ENCODE measurements around the gene MYMX. TPM values are rescaled to one million over a fixed set of nuclear protein-coding genes. Genes with fewer than 3 reads are reported as not detected.
"Not testable (repeated sequence)": the region's sequence is repeated elsewhere in the genome, so short reads cannot be mapped to it uniquely, and the experiment has no call there.

Gene MYMX
- total RNA-seq, 2 experiments from 2014 or later = not detected

GRCh38 chr6:44194326-44194725 is 22.4 kb upstream of the MYMX start:
- ATAC-seq (ENCODE audit: poor library complexity) = no peak
- H3K27me3 ChIP-seq (ENCODE audit: control insufficient read depth in 1 of 2, insufficient read depth in 2 of 2, low read length in 2 of 2) = no peaks in the 10 kb centered on the region
- Mint-ChIP-seq H3K36me3 (ENCODE audit: low read depth) (no peaks in the 10 kb centered on the region), H3K27me3 (no peaks in the 10 kb centered on the region), H3K27ac (no peak overlapping the region), H3K4me1 (ENCODE audit: low read depth) (no peaks in the 10 kb centered on the region), H3K9me3 (no peaks in the 10 kb centered on the region), H3K4me3 (no peak overlapping the region)
- ChIA-PET CTCF (no interaction called here), POLR2A (no interaction called here)
- intact Hi-C loops (cut with DNase I, micrococcal nuclease) = no loop called here
- H3K27ac ChIP-seq (ENCODE audit: low read depth in 1 of 2, low read length in 2 of 2) = no peak overlapping the region
- H3K9me3 ChIP-seq (ENCODE audit: control insufficient read depth in 1 of 2, insufficient read depth in 1 of 2, low read length in 2 of 2) = no peaks in the 10 kb centered on the region
- no peak for TF ChIP-seq CTCF (IDR thresholded peaks at IDR 0.05)
- H3K36me3 ChIP-seq (ENCODE audit: insufficient read depth, low read length) = no peaks in the 10 kb centered on the region
- no peak for DNase-seq
- no peaks in the 10 kb centered on the region for H3K4me1 ChIP-seq (ENCODE audit: insufficient read depth, low read length)
- H3K4me3 ChIP-seq (ENCODE audit: low read length) = no peak overlapping the region

- H3K4me3 Mint-ChIP-seq; ATAC-seq (ENCODE audit: poor library complexity); H3K27me3 Mint-ChIP-seq; intact Hi-C loops (cut with DNase I, micrococcal nuclease); H3K27me3 ChIP-seq (ENCODE audit: control insufficient read depth in 1 of 2, insufficient read depth in 2 of 2, low read length in 2 of 2); H3K36me3 ChIP-seq (ENCODE audit: insufficient read depth, low read length); H3K4me3 ChIP-seq (ENCODE audit: low read length); H3K9me3 Mint-ChIP-seq; H3K4me1 Mint-ChIP-seq (ENCODE audit: low read depth); H3K27ac Mint-ChIP-seq; H3K27ac ChIP-seq (ENCODE audit: low read depth in 1 of 2, low read length in 2 of 2); H3K9me3 ChIP-seq (ENCODE audit: control insufficient read depth in 1 of 2, insufficient read depth in 1 of 2, low read length in 2 of 2); CTCF ChIA-PET; H3K36me3 Mint-ChIP-seq (ENCODE audit: low read depth); DNase-seq; H3K4me1 ChIP-seq (ENCODE audit: insufficient read depth, low read length): not testable (repeated sequence)
- POLR2A ChIA-PET = interaction anchor here (1.5 kb wide), 1 partner anchor 10 kb away, joined by 4 read pairs; no protein-coding TSS in a partner anchor
These were observed 20.4 kb upstream of the MYMX start for GRCh38 chr6:44196351-44196750.

- CTCF ChIA-PET = interaction anchor here (0.7 kb wide), 2 partner anchors 106 to 302 kb away, joined by 3 read pairs; no protein-coding TSS in a partner anchor
- ATAC-seq (ENCODE audit: poor library complexity) = no peak
- no peaks in the 10 kb centered on the region for H3K4me1 ChIP-seq (ENCODE audit: insufficient read depth, low read length)
- Mint-ChIP-seq H3K4me1 (ENCODE audit: low read depth) (no peaks in the 10 kb centered on the region), H3K27me3 (no peaks in the 10 kb centered on the region), H3K9me3 (no peaks in the 10 kb centered on the region), H3K36me3 (ENCODE audit: low read depth) (no peaks in the 10 kb centered on the region), H3K27ac (no peak overlapping the region), H3K4me3 (no peak overlapping the region)
- POLR2A ChIA-PET = no interaction called here
- no peaks in the 10 kb centered on the region for H3K9me3 ChIP-seq (ENCODE audit: control insufficient read depth in 1 of 2, insufficient read depth in 1 of 2, low read length in 2 of 2)
- TF ChIP-seq CTCF (IDR thresholded peaks at IDR 0.05) = no peak
- H3K36me3 ChIP-seq (ENCODE audit: insufficient read depth, low read length) = no peaks in the 10 kb centered on the region
- H3K27me3 ChIP-seq (ENCODE audit: control insufficient read depth in 1 of 2, insufficient read depth in 2 of 2, low read length in 2 of 2) = no peaks in the 10 kb centered on the region
- no peak for DNase-seq
- intact Hi-C loops (cut with DNase I, micrococcal nuclease) = no loop called here
- H3K27ac ChIP-seq (ENCODE audit: low read depth in 1 of 2, low read length in 2 of 2) = no peak overlapping the region
- H3K4me3 ChIP-seq (ENCODE audit: low read length) = no peak overlapping the region
These were observed 18.0 kb upstream of the MYMX start for GRCh38 chr6:44198684-44199083.

GRCh38 chr6:44199883-44200282 is 16.8 kb upstream of the MYMX start:
- H3K4me1 Mint-ChIP-seq (ENCODE audit: low read depth) = no peaks in the 10 kb centered on the region
- Histone ChIP-seq H3K9me3 (ENCODE audit: control insufficient read depth in 1 of 2, insufficient read depth in 1 of 2, low read length in 2 of 2) (no peaks in the 10 kb centered on the region), H3K36me3 (ENCODE audit: insufficient read depth, low read length) (no peaks in the 10 kb centered on the region), H3K4me1 (ENCODE audit: insufficient read depth, low read length) (no peaks in the 10 kb centered on the region), H3K27ac (ENCODE audit: low read depth in 1 of 2, low read length in 2 of 2) (no peak overlapping the region), H3K4me3 (ENCODE audit: low read length) (no peak overlapping the region), H3K27me3 (ENCODE audit: control insufficient read depth in 1 of 2, insufficient read depth in 2 of 2, low read length in 2 of 2) (no peaks in the 10 kb centered on the region)
- ChIA-PET POLR2A (interaction anchor here (0.7 kb wide), 1 partner anchor 301 kb away, joined by 3 read pairs; no protein-coding TSS in a partner anchor), CTCF (no interaction called here)
- H3K9me3 Mint-ChIP-seq = no peaks in the 10 kb centered on the region
- no peak for ATAC-seq (ENCODE audit: poor library complexity)
- H3K36me3 Mint-ChIP-seq (ENCODE audit: low read depth) = no peaks in the 10 kb centered on the region
- no peak for DNase-seq
- no peak overlapping the region for H3K27ac Mint-ChIP-seq
- intact Hi-C loops (cut with DNase I, micrococcal nuclease) = no loop called here
- H3K4me3 Mint-ChIP-seq = no peak overlapping the region
- H3K27me3 Mint-ChIP-seq = no peaks in the 10 kb centered on the region
- TF ChIP-seq CTCF (IDR thresholded peaks at IDR 0.05) = no peak

All from CD4-positive, alpha-beta T cell (primary cell).